ENCODE data around the gene TTLL4.

Gene TTLL4

DNA sequence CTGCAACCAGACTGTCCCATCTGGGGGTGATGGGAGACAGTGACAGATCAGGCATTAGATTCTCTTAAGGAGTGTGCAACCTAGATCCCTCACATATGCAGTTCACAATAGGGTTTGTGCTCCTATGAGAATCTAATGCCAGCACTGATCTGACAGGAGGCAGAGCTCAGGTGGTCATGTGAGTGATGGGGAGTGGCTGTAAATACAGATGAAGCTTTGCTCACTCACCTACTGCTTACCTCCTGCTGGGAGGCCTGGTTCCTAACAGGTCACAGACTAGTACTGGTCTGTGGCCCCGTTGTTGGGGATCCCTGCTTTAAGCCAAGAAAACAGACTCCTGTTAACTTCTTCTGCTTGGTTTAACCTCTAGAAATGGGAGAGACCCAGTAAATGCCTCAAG, 74.5 kb downstream of the TTLL4 start:
- DNase-seq, result no peak

DNA sequence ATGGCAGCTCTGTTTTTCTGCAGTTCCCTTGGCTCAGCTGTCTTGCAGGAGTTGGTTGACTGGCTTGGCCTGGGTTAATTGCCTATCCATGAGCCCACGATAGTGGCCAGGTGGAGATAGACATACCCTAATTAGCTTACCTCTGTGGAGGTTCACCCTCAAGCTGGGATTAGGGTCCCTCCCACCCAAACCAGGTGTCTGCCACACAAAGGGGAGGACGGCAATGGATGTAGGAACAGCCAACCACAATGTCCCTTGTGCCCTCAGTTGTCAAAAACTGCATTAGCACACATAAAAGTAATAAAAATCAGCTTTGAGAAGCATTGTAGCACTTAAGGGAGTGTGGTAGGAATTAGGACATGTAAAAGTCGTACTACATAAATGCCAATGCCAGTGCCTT, 75.5 kb downstream of the TTLL4 start:
- DNase-seq, result no peak

DNA sequence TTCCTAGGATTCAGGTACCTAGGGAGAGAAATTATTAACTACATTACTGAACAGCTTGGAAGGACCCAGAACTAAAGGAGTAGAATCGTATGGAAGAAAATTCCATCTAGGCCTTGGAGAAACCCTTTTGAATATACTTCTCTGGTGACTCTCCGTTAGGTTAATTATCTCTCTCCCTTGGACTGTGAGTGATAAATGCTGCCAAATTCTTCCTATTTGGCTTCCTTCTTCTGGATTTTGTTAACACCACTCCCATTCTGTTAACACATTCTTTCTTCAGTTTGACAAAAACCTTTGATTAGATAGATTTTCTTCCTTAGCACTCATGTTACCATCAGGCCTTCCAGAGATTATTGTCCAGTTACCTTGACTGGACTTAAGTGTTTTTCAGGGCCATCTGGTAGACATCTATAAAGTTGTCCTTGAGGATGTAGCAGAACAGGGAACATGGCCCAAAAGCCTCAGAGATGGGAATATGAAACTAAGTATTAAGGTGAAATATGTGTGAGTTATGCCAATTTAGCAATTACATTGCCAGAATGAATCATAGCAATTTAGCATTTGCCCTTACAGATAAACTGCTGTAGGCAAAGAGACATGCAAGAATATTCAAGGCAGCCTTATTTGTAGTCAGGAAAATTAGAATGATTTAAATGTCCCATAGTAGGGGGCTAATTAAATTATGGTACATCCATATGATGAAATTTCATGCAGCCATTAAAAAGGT, 78.1 kb downstream of the TTLL4 start:
- DNase-seq, result no peak

DNA sequence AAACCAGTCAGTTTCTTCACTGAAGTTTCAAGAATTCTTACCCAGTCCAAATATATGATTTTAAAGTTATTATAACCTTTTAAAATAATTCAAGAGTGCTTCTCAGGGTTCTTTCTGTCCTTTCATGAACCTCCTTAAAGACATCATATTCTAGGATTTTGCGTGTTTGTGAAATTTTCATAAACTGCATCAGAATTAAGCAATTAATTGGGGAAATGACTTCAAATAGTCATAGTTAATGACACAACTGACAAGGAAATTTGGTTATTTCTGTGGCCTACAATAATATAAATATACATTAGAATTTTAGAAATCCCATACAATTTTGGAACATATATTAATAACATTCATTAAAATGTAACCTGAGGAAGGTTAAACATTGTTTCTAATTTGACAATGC, 81.8 kb downstream of the TTLL4 start:
- DNase-seq, result no peak

DNA sequence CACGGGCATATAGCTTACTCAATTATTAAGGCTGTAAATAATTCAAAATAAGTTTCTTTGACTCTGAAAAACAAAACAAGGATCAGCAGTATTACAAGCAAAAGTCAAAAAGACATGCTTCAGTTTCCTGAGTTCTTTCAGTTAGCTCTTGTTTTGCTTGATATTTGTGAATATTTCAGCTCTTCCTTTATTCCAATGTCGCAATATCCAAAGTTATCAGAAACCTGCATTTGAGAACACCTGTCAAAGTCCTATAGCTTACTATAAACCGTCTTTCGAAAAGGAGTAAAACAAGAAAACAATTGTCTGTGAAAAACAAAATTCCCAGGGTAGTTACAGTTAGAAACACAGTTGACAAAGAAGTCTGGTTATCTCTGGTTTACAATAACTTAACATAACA, 86.1 kb downstream of the TTLL4 start:
- no peak for DNase-seq

DNA sequence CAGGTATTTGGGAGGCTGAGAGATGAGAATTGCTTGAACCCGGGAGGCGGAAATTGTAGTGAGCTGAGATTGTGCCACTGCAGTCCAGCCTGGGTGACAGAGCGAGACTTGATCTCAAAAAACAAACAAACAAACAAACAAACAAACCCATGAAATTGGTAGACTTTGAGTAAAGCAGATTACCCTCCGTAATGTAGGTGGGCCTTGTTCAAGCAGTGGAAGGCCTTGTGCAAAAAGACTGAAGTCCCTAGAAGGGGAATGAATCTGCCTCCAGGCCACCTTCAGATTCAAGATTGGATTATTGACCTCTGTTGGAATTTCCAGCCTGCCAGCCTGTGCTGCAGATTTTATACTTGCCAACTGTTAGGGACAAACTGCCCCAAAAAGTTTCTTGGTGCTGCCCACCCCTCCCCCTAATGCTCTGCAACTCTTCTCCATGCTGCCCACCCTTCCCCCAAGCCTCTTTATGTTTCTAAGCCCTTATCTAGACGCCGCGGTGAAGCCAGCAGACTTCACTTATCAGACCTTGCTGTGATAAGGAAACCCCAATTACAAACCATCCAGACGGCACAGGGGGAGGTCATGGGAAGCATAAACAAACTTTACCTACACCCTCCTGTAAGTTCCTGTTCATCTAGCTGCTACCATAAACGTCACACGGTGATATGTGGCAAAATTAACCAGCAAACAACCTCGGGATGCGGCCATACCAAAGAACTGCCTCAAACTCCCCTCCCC, 88.3 kb downstream of the TTLL4 start:
- DNase-seq, result no peak

DNA sequence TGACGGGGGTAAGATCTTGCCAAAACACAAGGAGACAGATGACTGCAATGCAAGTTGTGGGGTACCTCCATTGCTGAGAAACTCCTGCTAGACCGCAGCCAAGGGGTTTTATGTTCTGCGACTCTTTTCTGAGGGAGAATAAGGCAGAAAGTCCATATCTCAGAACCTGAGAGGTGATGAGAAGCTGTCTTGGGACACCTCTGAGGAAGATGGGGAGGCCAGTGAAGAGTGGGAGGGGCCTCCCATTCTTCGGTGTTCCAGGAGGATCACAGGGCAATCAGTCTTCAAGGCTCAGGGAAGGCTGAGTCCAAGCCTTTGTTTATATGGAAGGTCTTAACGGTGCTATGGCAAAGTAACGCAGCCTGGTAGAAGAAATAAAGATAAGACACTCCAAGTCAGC, 89.4 kb downstream of the TTLL4 start:
- no peak for DNase-seq

DNA sequence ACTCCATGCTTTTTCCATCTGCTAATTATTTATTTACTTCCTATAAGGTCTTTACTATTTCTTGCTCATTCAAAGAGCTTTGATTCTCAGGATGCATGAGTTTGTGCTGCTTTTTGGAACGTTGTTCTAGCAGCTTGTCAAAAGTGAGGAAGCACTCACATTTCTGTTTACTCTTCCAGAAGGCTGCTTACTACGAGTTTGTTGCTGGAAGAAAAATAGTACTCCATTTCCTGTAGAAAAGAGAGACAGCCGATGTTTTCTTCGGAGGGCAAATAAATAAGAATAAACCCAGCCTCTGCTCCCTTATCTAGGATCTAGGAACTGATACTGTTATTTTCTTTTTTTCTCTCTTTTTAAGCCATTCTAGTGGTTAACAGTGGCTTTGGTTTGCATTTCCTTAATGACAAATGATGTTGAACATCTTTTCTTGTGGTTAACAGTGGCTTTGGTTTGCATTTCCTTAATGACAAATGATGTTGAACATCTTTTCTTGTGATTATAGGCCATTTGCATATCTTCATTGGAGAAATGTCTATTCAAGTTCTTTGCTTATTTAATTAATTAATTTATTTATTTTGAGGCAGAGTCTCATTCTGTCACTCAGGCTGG, 91.9 kb downstream of the TTLL4 start:
- DNase-seq, result peak in 1 of 5 donors; percentile 9

DNA sequence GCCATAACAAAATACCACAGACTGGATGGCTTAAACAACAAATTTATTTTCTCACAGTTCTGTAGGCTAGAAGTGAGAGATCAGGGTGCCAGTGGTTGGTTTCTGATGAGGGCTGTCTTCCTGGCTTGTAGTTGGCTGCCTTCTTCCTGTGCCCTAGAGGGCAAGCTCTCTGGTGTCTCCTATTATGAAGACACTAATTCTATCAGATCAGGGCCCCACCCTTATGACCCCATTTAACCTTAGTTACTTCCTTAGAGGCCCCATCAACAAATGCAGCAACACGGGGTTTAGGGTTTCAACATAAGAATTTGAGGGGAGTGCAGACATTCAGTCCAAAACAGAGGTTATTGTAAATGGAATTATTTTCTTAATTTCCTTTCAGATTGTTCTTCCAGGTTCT, 94.2 kb downstream of the TTLL4 start:
- no peak for DNase-seq
